GM19395 (cell line): Measurements from ENCODE around the gene DNAJA4.

Experiments used
- ATAC-seq: cut with Tn5 transposase; IDR thresholded peaks from one replicate; pipeline ENCODE4 v1.9.1; 2021; ENCODE audit warnings: mild to moderate bottlenecking, moderate library complexity; ENCODE audit not compliant: unreplicated experiment

DNAJA4 gene

GRCh38 chr15:78264304-78265136 is at the start of gene DNAJA4:
Gene DNAJA4 (plus strand): TSS chr15:78264562. CDS start chr15:78264764, 202 bp downstream.
- ATAC-seq, result no peak

- no peak for ATAC-seq
Observed at GRCh38 chr15:78216276-78217104, 47.9 kb upstream of the DNAJA4 start.

GRCh38 chr15:78220713-78221112 is 43.6 kb upstream of the DNAJA4 start:
- no peak for ATAC-seq

- ATAC-seq, result no peak
Observed at GRCh38 chr15:78222745-78223395, 41.5 kb upstream of the DNAJA4 start.

GRCh38 chr15:78223396-78224022 is 40.9 kb upstream of the DNAJA4 start:
- no peak for ATAC-seq

GRCh38 chr15:78224023-78224411 is 40.3 kb upstream of the DNAJA4 start:
- no peak for ATAC-seq

GRCh38 chr15:78225783-78226541 is 38.4 kb upstream of the DNAJA4 start:
- ATAC-seq, result no peak

- no peak for ATAC-seq
Observed at GRCh38 chr15:78228356-78228996, 35.9 kb upstream of the DNAJA4 start.

- ATAC-seq, result no peak
Observed at GRCh38 chr15:78229431-78230406, 34.6 kb upstream of the DNAJA4 start.

GRCh38 chr15:78232951-78233350 is 31.4 kb upstream of the DNAJA4 start:
- ATAC-seq, result no peak

GRCh38 chr15:78233496-78233895 is 30.9 kb upstream of the DNAJA4 start:
- no peak for ATAC-seq

GRCh38 chr15:78234515-78235040 is 29.8 kb upstream of the DNAJA4 start, which contains the start of gene ACSBG1:
Gene ACSBG1 (minus strand): TSS chr15:78234565. CDS start chr15:78234501, 64 bp downstream.
- no peak for ATAC-seq

- no peak for ATAC-seq
Observed at GRCh38 chr15:78236491-78236890, 27.9 kb upstream of the DNAJA4 start.

- ATAC-seq, result no peak
Observed at GRCh38 chr15:78237146-78237545, 27.2 kb upstream of the DNAJA4 start.

GRCh38 chr15:78239811-78240210 is 24.6 kb upstream of the DNAJA4 start:
- ATAC-seq, result no peak

GRCh38 chr15:78241017-78241416 is 23.3 kb upstream of the DNAJA4 start:
- ATAC-seq, result no peak

GRCh38 chr15:78242128-78242527 is 22.2 kb upstream of the DNAJA4 start:
- no peak for ATAC-seq

GRCh38 chr15:78243058-78243457 is 21.3 kb upstream of the DNAJA4 start:
- no peak for ATAC-seq
